ENCODE data around the gene RUNX2.

RUNX2 gene

DNA sequence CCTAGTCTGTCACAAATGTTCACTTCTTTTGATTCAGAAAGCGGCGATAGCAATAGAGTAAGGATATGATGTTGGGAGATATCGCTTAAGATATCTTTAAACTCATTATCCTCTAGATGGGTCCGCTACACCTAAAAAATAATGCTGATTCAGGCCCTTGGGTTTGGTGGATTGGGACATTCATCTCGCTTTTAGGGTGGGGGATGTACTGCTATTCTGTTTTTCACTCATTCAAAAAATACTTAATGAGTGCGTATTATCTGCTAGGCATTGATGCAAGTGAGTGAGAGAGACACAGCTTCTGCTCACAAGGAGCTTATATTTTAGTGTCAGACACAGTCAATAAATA is 167.9 kb downstream of the RUNX2 start:
- no peak overlapping the region for H3K27ac ChIP-seq (ENCODE audit: low read length)
- peaks cover 2% of the 10 kb centered on the region; the same call in 1 of the 2 replicates for H3K4me1 ChIP-seq (ENCODE audit: control insufficient read depth, insufficient read depth, low read length)
- no peaks in the 10 kb centered on the region for H3K27me3 ChIP-seq (ENCODE audit: control insufficient read depth, insufficient read depth, low read length)
- H3K36me3 ChIP-seq (ENCODE audit: control insufficient read depth, insufficient read depth, low read length): no peaks in the 10 kb centered on the region
- H3K9me3 ChIP-seq (ENCODE audit: control insufficient read depth, insufficient read depth, low read length): no peaks in the 10 kb centered on the region
- DNase-seq (ENCODE audit: low read depth, low spot score): no peak
- no peak overlapping the region for H3K4me3 ChIP-seq (ENCODE audit: low read length)
- no CpG with 5 or more reads among the region's 6 CpGs for WGBS (ENCODE audit: insufficient coverage, insufficient read length)

DNA sequence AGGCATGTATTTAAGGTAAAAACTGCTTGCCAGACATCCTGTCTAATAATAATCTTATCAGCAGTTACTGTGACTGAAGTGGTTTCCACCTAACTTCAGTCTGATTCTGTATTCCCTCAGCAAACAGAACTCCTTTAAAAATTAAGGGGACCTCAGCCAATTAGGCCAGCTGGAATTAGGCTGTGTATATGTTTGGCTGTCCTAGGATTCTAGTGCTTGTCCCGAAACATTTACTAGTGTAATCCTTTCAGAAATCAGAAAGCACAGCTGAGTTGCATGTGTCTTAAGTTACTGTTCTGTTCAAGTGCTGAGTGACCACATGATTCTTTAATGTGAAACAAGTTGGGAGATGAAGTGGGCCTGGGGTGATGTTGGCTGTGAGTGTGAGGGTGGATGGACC is 170.5 kb downstream of the RUNX2 start:
- Histone ChIP-seq H3K9me3 (ENCODE audit: control insufficient read depth, insufficient read depth, low read length) (no peaks in the 10 kb centered on the region), H3K27me3 (ENCODE audit: control insufficient read depth, insufficient read depth, low read length) (no peaks in the 10 kb centered on the region), H3K27ac (ENCODE audit: low read length) (no peak overlapping the region), H3K4me1 (ENCODE audit: control insufficient read depth, insufficient read depth, low read length) (no peaks in the 10 kb centered on the region), H3K36me3 (ENCODE audit: control insufficient read depth, insufficient read depth, low read length) (no peaks in the 10 kb centered on the region), H3K4me3 (ENCODE audit: low read length) (no peak overlapping the region)
- DNase-seq (ENCODE audit: low read depth, low spot score): no peak
- WGBS (ENCODE audit: insufficient coverage, insufficient read length): no CpG with 5 or more reads among the region's 1 CpG

DNA sequence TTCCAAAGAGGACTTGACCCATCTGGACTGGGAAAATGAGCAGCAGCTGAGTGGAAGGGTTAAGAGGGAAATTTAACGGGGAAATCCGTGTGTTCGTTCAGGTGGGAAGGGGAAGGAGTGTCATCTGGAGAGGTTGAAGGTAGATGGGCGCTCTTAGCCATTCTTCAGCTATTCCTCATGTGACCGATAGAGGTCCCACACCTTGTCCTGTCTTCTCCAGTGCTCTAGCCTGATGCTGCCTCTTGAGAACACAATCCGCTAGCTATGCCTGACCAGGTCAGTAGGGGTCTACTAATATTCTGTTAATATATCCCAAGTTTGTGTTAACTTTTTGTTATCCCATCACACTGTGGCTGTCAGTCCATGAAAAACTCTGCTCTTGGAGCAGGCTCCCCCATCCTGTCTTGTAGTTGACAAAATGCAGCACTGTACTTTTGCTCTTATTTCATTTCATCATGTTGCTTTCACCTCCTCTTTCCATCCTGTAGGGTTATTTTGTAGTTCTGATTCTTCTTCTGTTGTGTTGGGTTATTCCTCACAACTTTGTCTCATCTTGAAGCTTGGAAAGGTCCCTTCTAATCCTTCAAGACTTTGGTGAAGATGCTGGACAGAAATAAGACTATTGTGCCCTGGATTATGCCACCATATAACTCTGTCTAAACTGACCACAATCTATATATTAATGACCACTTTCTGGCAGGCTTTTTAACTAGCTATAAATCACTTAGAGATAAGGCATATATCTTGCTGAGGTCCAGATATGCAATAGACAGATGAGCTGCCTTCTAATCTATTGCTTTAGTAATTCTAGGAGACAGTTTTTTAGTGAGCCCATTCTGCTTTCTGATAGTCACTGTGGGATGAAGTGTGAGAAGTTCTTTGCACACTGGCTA is 173.0 kb downstream of the RUNX2 start:
- Histone ChIP-seq H3K27ac (ENCODE audit: low read length) (no peak overlapping the region), H3K27me3 (ENCODE audit: control insufficient read depth, insufficient read depth, low read length) (no peaks in the 10 kb centered on the region), H3K36me3 (ENCODE audit: control insufficient read depth, insufficient read depth, low read length) (no peaks in the 10 kb centered on the region), H3K4me1 (ENCODE audit: control insufficient read depth, insufficient read depth, low read length) (peaks cover 4% of the 10 kb centered on the region; the same call in 1 of the 2 replicates), H3K9me3 (ENCODE audit: control insufficient read depth, insufficient read depth, low read length) (no peaks in the 10 kb centered on the region), H3K4me3 (ENCODE audit: low read length) (no peak overlapping the region)
- WGBS (ENCODE audit: insufficient coverage, insufficient read length): no CpG with 5 or more reads among the region's 6 CpGs
- DNase-seq (ENCODE audit: low read depth, low spot score): peak; percentile 50

DNA sequence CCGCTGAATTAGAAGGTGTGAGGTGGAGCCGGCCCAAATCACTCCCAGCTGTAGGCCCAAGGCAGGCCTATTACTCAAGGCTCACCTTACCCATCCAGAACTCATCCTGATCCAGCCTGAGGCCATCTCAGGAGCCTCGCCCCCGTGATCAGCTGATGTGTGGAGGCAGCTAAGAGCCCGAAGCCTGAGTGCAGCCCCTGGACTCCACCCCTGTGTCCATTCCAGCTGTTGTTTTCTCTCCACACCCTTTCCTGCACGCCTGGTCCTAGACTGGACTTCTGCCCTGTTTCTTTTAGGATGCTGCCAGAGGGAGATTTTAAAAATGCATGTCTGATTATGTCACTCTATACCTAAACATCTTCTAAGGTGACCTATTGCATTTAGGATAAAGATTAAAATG is 174.3 kb downstream of the RUNX2 start:
- H3K4me3 ChIP-seq (ENCODE audit: low read length): no peak overlapping the region
- no peaks in the 10 kb centered on the region for H3K9me3 ChIP-seq (ENCODE audit: control insufficient read depth, insufficient read depth, low read length)
- no peaks in the 10 kb centered on the region for H3K27me3 ChIP-seq (ENCODE audit: control insufficient read depth, insufficient read depth, low read length)
- no peak overlapping the region for H3K27ac ChIP-seq (ENCODE audit: low read length)
- no CpG with 5 or more reads among the region's 6 CpGs for WGBS (ENCODE audit: insufficient coverage, insufficient read length)
- no peak for DNase-seq (ENCODE audit: low read depth, low spot score)
- H3K36me3 ChIP-seq (ENCODE audit: control insufficient read depth, insufficient read depth, low read length): no peaks in the 10 kb centered on the region
- peaks cover 4% of the 10 kb centered on the region; the same call in 1 of the 2 replicates for H3K4me1 ChIP-seq (ENCODE audit: control insufficient read depth, insufficient read depth, low read length)

DNA sequence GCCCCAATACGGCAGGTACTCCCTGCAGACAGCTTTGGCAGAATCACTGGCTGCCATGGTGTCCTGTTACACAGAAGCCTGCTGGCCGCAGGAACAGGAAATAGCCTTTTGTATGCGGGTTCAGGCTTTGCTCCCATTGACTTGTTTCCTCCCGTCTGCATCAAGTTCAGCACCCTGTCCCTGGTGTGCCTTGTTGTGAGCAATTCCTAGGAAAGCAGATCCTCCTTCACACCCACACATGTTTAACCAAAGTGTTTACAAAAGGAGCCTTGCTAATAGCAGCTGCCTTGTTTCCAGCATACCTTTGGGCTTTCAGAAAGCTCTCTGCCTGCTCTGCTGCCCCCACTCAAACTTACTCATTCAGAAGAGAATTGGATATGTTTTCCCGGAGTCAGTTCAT is 176.8 kb downstream of the RUNX2 start:
- H3K27ac ChIP-seq (ENCODE audit: low read length): no peak overlapping the region
- no peaks in the 10 kb centered on the region for H3K27me3 ChIP-seq (ENCODE audit: control insufficient read depth, insufficient read depth, low read length)
- H3K36me3 ChIP-seq (ENCODE audit: control insufficient read depth, insufficient read depth, low read length): no peaks in the 10 kb centered on the region
- H3K9me3 ChIP-seq (ENCODE audit: control insufficient read depth, insufficient read depth, low read length): no peaks in the 10 kb centered on the region
- H3K4me1 ChIP-seq (ENCODE audit: control insufficient read depth, insufficient read depth, low read length): peaks cover 4% of the 10 kb centered on the region; the same call in 1 of the 2 replicates
- no peak overlapping the region for H3K4me3 ChIP-seq (ENCODE audit: low read length)
- WGBS (ENCODE audit: insufficient coverage, insufficient read length): no CpG with 5 or more reads among the region's 5 CpGs
- DNase-seq (ENCODE audit: low read depth, low spot score): peak; percentile 45

DNA sequence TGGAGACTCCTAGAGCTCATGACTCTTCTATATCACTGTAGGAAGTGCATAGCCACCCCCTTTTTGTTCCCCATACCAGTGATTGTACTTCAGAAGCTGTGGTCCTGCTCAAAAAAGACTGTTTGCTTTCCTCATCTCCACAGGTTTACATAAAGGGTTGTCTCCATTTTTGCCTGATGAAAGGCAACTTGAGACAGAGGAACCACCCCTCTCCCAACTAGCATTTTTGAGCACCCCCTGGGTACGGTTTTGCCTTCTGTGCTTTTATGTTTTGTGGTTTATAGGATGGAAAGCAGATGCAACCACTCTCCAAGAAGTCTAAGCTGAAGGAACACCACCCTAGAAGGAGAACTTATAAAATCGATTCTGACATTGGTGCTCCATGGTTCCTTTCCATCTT is 177.3 kb downstream of the RUNX2 start:
- Histone ChIP-seq H3K4me1 (ENCODE audit: control insufficient read depth, insufficient read depth, low read length) (peaks cover 4% of the 10 kb centered on the region; the same call in 1 of the 2 replicates), H3K4me3 (ENCODE audit: low read length) (no peak overlapping the region), H3K27ac (ENCODE audit: low read length) (no peak overlapping the region), H3K27me3 (ENCODE audit: control insufficient read depth, insufficient read depth, low read length) (no peaks in the 10 kb centered on the region), H3K36me3 (ENCODE audit: control insufficient read depth, insufficient read depth, low read length) (no peaks in the 10 kb centered on the region), H3K9me3 (ENCODE audit: control insufficient read depth, insufficient read depth, low read length) (no peaks in the 10 kb centered on the region)
- no peak for DNase-seq (ENCODE audit: low read depth, low spot score)
- no CpG with 5 or more reads among the region's 2 CpGs for WGBS (ENCODE audit: insufficient coverage, insufficient read length)

DNA sequence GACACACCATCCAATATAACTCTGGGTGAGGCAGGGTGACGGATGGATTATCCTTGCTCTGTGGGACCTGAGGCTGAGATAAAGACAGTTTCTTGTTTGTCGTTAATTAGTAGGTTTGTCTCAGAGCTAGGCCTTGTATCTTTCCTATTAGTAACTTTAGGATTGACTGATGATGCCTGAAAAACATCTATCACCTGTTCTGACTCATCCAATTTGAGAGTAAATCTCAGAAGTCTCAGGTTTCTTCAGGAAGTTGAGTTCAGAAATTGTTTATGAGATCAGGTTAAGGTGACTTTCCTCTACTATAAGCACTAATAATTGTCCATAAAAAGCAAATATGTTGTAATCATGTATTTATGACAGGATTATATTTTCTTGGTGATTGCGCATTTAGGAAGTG is 179.1 kb downstream of the RUNX2 start:
- Histone ChIP-seq H3K9me3 (ENCODE audit: control insufficient read depth, insufficient read depth, low read length) (no peaks in the 10 kb centered on the region), H3K27me3 (ENCODE audit: control insufficient read depth, insufficient read depth, low read length) (no peaks in the 10 kb centered on the region), H3K4me1 (ENCODE audit: control insufficient read depth, insufficient read depth, low read length) (peaks cover 4% of the 10 kb centered on the region), H3K36me3 (ENCODE audit: control insufficient read depth, insufficient read depth, low read length) (no peaks in the 10 kb centered on the region), H3K27ac (ENCODE audit: low read length) (no peak overlapping the region), H3K4me3 (ENCODE audit: low read length) (no peak overlapping the region)
- no peak for DNase-seq (ENCODE audit: low read depth, low spot score)
- no CpG with 5 or more reads among the region's 3 CpGs for WGBS (ENCODE audit: insufficient coverage, insufficient read length)

DNA sequence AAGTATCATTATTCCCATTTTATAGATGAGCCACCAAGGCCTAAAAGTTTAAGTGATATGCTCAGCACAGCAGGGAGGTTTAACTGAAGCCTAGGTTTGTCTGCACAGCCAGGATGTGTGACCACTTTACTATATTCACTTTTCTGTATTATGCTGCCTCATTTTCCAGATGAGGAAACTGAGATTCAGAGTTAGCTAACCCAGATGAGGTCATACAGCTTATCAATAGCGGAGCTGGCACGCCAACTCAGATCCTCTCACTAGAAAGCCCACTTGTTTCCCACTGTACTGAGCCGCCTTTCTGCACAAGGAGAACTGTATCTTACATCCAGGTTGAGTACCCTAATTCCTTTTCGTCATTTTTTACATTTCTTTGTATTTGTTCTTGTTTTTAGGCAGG is 181.3 kb downstream of the RUNX2 start:
- Histone ChIP-seq H3K27me3 (ENCODE audit: control insufficient read depth, insufficient read depth, low read length) (no peaks in the 10 kb centered on the region), H3K4me3 (ENCODE audit: low read length) (no peak overlapping the region), H3K9me3 (ENCODE audit: control insufficient read depth, insufficient read depth, low read length) (no peaks in the 10 kb centered on the region), H3K27ac (ENCODE audit: low read length) (no peak overlapping the region), H3K36me3 (ENCODE audit: control insufficient read depth, insufficient read depth, low read length) (no peaks in the 10 kb centered on the region), H3K4me1 (ENCODE audit: control insufficient read depth, insufficient read depth, low read length) (peaks cover 8% of the 10 kb centered on the region)
- DNase-seq (ENCODE audit: low read depth, low spot score): no peak
- WGBS (ENCODE audit: insufficient coverage, insufficient read length): no CpG with 5 or more reads among the region's 4 CpGs

DNA sequence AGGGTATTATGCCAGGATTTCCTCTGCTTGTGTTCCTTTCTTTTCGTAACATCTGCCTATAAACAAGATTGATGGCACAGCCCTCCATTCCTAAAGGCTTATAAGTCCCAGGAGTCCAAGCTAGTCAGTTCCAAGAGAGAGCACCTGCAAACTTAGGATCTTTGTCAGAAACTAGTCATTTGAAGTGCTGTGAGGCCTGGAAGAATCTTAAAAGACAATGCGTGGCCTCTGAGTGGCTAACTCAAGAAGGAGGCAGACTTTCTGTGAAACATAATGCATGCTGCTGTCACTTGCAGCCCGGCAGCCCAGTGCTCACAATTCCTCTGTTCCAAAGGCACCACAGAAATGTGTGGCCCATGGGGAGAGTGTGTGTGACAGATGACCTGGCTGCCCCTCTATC is 184.6 kb downstream of the RUNX2 start:
- H3K4me1 ChIP-seq (ENCODE audit: control insufficient read depth, insufficient read depth, low read length): peaks cover 6% of the 10 kb centered on the region
- H3K4me3 ChIP-seq (ENCODE audit: low read length): no peak overlapping the region
- no peaks in the 10 kb centered on the region for H3K36me3 ChIP-seq (ENCODE audit: control insufficient read depth, insufficient read depth, low read length)
- no peaks in the 10 kb centered on the region for H3K27me3 ChIP-seq (ENCODE audit: control insufficient read depth, insufficient read depth, low read length)
- no CpG with 5 or more reads among the region's 3 CpGs for WGBS (ENCODE audit: insufficient coverage, insufficient read length)
- DNase-seq (ENCODE audit: low read depth, low spot score): no peak
- no peaks in the 10 kb centered on the region for H3K9me3 ChIP-seq (ENCODE audit: control insufficient read depth, insufficient read depth, low read length)
- H3K27ac ChIP-seq (ENCODE audit: low read length): no peak overlapping the region

DNA sequence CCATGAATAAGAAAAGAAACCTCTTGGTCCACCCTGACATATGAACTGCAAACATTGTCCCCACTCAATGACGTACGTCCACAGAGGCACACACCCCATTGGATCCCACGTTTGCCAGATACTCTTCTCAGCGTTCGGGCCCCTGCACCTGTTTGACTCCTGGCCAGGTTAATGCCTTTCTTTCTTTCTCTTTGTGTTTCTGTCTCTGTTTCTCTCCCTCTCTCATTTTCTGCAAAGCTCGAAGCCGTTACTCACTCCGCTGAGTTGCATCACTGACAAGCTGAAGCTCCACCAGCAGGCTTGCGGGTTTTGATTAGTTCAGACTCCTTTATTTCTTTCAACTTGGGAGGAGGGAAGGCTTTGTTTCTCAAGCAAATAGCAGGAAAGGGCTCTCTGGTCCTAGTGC is 185.1 kb downstream of the RUNX2 start:
- H3K4me1 ChIP-seq (ENCODE audit: control insufficient read depth, insufficient read depth, low read length): peaks cover 6% of the 10 kb centered on the region
- no peak for DNase-seq (ENCODE audit: low read depth, low spot score)
- H3K4me3 ChIP-seq (ENCODE audit: low read length): no peak overlapping the region
- WGBS (ENCODE audit: insufficient coverage, insufficient read length): no CpG with 5 or more reads among the region's 9 CpGs
- H3K27me3 ChIP-seq (ENCODE audit: control insufficient read depth, insufficient read depth, low read length): no peaks in the 10 kb centered on the region
- no peak overlapping the region for H3K27ac ChIP-seq (ENCODE audit: low read length)
- H3K9me3 ChIP-seq (ENCODE audit: control insufficient read depth, insufficient read depth, low read length): no peaks in the 10 kb centered on the region
- no peaks in the 10 kb centered on the region for H3K36me3 ChIP-seq (ENCODE audit: control insufficient read depth, insufficient read depth, low read length)

DNA sequence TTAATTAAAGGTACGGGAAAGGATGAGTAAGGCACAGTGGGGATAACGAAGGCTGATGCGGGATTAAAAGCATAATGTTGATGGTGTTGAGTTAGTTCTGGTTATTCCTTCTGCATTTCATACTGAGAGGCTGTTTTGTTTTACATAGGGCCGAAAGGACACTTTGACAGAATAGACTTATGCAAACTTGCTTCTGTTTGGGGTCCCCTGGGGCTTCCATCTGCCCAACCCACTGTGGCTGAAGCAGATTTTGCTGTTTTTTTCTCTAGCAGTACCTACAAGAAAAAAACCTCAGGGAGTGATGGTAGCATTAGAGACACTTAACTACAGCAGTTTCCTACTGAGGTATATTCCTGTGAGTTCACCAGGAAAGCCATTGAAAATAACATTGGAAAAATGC is 185.7 kb downstream of the RUNX2 start:
- Histone ChIP-seq H3K27me3 (ENCODE audit: control insufficient read depth, insufficient read depth, low read length) (no peaks in the 10 kb centered on the region), H3K4me3 (ENCODE audit: low read length) (no peak overlapping the region), H3K9me3 (ENCODE audit: control insufficient read depth, insufficient read depth, low read length) (no peaks in the 10 kb centered on the region), H3K27ac (ENCODE audit: low read length) (no peak overlapping the region), H3K4me1 (ENCODE audit: control insufficient read depth, insufficient read depth, low read length) (peaks cover 6% of the 10 kb centered on the region), H3K36me3 (ENCODE audit: control insufficient read depth, insufficient read depth, low read length) (no peaks in the 10 kb centered on the region)
- no peak for DNase-seq (ENCODE audit: low read depth, low spot score)
- no CpG with 5 or more reads among the region's 4 CpGs for WGBS (ENCODE audit: insufficient coverage, insufficient read length)

Data from iPS DF 6.9 (cell line).